Right lung (tissue), 5 donors: ENCODE results near the gene STX4. TPM values are rescaled to one million over a fixed set of nuclear protein-coding genes. Genes with fewer than 3 reads are reported as not detected.

Source experiments
- DNase-seq, 2 donors: peaks; one replicate each; pipeline ENCODE4 v3.0.0-alpha.2; 2013
- polyA plus RNA-seq, 5 donors: library from polyadenylated mRNA; unstranded; fragments of 120-200 nt; gene quantifications; one replicate each; pipeline versions ENCODE4 v1.2.1 to v1.2.3, GENCODE V29; 2013; ENCODE audit warnings: inconsistent platforms in 1 of 5, low replicate concordance in 1 of 5; ENCODE audit not compliant: insufficient read length in 5 of 5, insufficient read depth in 1 of 5

The STX4 gene
- polyA plus RNA-seq, 5 donors, result 33.7 to 48.4 (median 40.5) TPM

- DNase-seq, result no peak
Measured at GRCh38 chr16:31063843-31064611, 30.7 kb downstream of the STX4 start.

GRCh38 chr16:31064882-31065461 is 31.6 kb downstream of the STX4 start:
- DNase-seq, result no peak

GRCh38 chr16:31067342-31067741 is 34.0 kb downstream of the STX4 start:
- DNase-seq, result no peak

GRCh38 chr16:31071861-31072260 is 38.5 kb downstream of the STX4 start:
- DNase-seq, result no peak

GRCh38 chr16:31072540-31073141 is 39.3 kb downstream of the STX4 start:
- no peak for DNase-seq

GRCh38 chr16:31073142-31073969 is 40.0 kb downstream of the STX4 start:
- DNase-seq, result peak; percentile 91 to 94

GRCh38 chr16:31073970-31074813 is 40.8 kb downstream of the STX4 start, which contains the start of the genes ZNF646 and ZNF668:
ZNF646 (plus strand) TSS chr16:31074422; CDS start chr16:31076325, 1,903 bp downstream.
ZNF668 (minus strand) TSS chr16:31074240; CDS start chr16:31064459, 9,781 bp downstream.
- DNase-seq, result peak; percentile 96 to 98

- no peak for DNase-seq
Measured at GRCh38 chr16:31074814-31075183, 41.4 kb downstream of the STX4 start.

- no peak for DNase-seq
Measured at GRCh38 chr16:31076319-31076718, 43.0 kb downstream of the STX4 start.

- no peak for DNase-seq
Measured at GRCh38 chr16:31077024-31077423, 43.7 kb downstream of the STX4 start.

- no peak for DNase-seq
Measured at GRCh38 chr16:31077592-31078396, 44.4 kb downstream of the STX4 start.

- DNase-seq, result no peak
Measured at GRCh38 chr16:31078597-31079341, 45.4 kb downstream of the STX4 start.

- no peak for DNase-seq
Measured at GRCh38 chr16:31079342-31079944, 46.1 kb downstream of the STX4 start.

- no peak for DNase-seq
Measured at GRCh38 chr16:31080035-31080629, 46.8 kb downstream of the STX4 start.

GRCh38 chr16:31080756-31081419 is 47.5 kb downstream of the STX4 start:
- no peak for DNase-seq

GRCh38 chr16:31081428-31082351 is 48.3 kb downstream of the STX4 start:
- DNase-seq, result no peak
